GM21526 (cell line): Measurements from ENCODE around the gene TRIM52.
A peak's percentile ranks its signal among the peaks of the same experiment; 100 is the strongest.

Experiments used
- ATAC-seq: cut with Tn5 transposase; IDR thresholded peaks from one replicate; pipeline ENCODE4 v1.9.1; 2021; ENCODE audit warnings: moderate library complexity; ENCODE audit not compliant: unreplicated experiment, low FRiP score

The TRIM52 gene

GRCh38 chr5:181259283-181259682, 1.7 kb downstream of the TRIM52 start:
- ATAC-seq: no peak

DNA sequence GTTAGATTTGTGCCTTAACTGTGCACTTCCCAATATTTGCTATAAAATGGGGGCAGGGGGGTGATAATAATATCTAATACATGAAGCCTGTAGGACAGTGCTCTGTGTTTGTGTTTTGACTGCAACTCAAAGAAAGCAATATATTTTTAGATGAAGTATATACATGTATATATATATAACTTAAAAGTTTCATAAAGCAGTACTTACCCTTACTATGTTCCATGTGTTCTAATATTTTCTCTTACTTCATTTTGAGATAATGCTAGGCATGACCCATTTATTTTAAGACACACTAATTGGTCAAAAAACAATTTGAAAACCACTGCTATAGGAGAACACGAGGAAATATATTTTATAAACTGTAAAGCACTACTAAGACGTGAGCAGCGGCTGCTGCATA, 2.4 kb downstream of the TRIM52 start:
- ATAC-seq: no peak

- ATAC-seq: no peak
Observed at GRCh38 chr5:181255836-181256578, 4.9 kb downstream of the TRIM52 start.

DNA sequence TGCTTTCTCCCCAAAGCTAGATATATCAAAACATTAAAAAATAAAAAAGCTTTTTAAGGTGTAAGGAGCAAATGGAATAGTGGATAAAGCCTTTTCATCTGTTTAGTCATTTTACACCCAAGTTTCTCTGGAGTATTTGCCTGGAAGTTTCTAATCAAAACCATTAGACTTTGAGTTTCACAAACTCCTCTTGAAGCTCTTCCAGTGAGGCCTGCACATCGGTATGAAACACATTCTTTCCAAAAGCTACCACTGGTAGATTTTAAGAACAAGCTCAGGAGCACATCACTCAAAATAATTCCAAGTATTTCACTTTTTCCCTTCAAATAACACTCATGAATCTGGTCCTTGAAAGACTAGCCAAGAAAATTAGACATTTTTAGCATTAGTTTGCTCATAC, 5.7 kb downstream of the TRIM52 start:
- ATAC-seq: no peak

DNA sequence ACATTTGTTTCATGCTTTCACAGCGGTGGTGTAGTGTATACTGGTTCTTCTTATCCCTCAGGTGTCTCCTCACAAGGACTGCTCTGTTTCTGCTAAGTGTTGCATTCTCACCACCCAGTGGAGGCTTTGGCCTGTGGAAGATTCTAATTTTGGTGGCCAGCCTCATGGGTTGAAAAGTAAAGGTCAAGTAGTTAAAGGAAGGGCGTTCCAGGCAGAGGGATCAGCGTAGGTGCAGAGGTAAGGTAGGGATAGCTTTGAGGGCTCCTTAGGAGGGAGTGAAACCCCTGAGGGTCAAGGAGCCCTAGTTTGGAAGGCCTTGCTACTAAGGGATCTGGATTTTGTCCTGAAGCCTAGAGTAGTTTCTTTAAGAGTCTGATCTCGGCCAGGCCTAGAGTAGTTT, 12.7 kb downstream of the TRIM52 start:
- ATAC-seq: no peak

DNA sequence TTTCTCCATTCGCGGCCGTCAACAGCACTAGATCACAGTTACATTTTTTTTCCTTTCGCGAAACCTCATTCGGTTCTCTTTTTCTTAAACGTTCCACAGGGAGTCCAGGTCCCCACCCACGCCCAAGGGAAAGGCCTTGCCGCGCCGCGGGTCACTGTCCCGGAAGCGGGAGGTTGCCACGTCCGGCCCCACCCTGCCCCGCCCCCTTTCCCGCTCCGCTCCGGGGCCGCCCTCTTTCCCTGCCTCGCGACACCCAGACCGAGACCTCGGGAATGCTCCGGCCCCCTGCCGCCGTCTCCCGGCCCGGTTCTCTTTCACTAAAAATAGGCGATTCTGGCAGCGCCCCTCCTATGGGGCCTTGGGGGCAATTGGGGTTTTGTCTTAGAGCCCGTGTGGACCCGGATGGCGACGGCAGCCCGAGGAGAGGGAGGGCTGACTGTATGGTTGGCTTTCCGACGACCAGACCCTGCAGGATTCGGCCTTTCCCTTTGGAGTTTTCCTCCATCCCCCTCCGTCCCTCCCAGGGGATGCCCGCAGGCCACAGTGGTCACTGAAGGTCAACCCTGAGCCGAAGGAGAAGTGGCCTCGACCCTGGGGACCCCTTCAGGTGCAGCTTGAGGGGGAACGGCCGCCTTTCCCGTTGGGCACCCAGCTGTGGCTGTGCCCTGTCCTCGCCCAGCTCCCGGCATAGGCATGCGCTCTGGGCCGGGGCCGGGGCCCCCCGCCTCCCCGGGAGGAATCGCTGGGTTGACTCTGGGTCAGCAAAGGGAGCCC, 14.5 kb downstream of the TRIM52 start:
- peak; percentile 30 for ATAC-seq

DNA sequence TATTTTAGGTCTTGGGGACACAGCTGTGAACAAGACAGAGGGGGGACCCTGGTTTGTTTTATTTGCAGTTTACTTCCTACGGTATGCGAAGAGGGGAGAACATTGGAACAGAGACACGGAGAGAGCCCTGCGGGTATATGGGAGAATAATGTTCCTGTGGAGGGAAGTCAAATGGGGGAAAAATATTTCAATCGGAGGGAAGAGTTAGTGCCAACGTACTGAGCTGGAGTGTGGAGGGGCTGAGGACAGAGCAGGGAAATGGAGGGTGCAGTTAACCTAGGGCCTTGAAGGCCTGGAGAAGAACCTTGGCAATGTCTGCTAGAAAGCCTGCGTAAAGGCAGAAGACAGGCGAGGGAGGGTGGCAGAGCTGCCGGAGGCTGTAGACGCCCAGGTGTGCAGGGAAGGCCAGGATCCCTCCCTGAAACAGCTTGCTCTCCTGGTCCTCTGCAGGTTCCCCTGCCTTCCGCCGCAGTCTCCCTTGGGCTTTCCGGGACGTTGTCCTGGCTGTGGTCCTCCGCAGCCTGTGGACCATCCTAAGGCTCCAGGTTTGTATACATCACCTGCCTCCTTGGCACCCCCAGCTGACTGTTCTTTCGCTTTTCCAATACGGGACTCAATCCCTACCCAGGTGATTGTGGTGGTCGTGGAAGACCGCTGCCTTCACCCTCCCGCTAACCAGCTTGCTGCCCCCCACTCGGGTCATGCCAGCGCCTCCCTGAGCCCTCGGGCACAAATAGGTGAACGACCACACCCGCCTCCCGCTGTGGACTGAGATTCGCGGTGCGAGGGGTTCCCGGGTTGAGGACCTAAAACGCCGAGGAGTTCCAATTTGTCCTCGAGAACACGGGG, 15.3 kb downstream of the TRIM52 start:
- ATAC-seq: peak; percentile 2

GRCh38 chr5:181243564-181244343, 17.2 kb downstream of the TRIM52 start, which contains the start of gene RACK1:
Gene RACK1 (minus strand): TSS chr5:181243906. CDS start chr5:181243800, 106 bp downstream.
- ATAC-seq: peak; percentile 52

DNA sequence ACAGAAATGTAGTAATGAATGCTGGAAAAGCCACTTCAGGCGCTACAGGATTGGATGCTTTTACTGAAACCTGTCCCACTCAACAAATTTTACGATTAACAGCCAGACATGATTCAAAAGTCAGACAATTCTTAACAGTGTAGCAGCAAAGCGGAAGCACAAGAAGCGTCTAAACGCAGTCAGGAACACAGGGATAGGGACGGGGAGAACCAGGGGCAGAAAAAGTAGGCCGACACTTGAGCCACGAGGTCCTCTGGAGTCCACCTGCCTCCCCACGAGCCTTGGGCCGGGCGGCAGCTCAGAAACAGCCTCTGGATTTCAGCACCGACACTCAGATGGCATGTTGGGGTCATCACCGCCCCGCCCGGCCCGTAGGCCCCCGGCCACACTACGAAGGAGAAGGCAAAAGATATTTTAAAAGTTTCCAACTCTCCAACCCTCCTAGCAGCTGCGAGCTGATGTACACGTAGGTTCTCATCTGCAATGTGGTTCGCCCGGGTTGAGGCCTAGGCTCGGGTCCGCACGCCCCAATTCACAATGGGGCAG, 17.9 kb downstream of the TRIM52 start:
- ATAC-seq: no peak

GRCh38 chr5:181242031-181242451, 18.9 kb downstream of the TRIM52 start:
- ATAC-seq: no peak

DNA sequence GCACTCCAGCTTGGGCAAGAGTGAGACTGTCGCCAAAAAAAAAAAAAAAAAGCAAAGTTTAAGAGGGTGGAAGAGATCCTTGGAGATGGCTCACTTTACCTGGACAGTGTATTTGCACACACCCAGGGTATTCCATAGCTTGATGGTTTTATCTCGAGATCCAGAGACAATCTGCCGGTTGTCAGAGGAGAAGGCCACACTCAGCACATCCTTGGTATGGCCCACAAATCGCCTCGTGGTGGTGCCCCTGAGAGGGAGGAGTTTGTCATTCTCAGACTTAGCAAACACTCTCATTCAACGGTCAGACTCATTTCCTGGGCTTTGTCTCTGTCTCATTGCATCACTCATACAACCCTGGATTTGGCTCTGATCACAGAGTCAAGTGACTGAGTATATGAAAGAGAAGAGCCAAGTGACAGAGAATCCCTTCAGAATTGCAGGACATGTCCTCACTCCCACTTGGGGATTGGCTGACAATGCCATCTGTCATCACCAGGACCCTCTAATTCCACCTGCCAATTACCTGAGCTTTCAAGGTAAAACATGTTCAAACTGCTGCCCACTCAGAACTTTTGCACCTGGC, 19.5 kb downstream of the TRIM52 start:
- no peak for ATAC-seq

GRCh38 chr5:181239062-181239663, 21.8 kb downstream of the TRIM52 start:
- ATAC-seq: no peak

DNA sequence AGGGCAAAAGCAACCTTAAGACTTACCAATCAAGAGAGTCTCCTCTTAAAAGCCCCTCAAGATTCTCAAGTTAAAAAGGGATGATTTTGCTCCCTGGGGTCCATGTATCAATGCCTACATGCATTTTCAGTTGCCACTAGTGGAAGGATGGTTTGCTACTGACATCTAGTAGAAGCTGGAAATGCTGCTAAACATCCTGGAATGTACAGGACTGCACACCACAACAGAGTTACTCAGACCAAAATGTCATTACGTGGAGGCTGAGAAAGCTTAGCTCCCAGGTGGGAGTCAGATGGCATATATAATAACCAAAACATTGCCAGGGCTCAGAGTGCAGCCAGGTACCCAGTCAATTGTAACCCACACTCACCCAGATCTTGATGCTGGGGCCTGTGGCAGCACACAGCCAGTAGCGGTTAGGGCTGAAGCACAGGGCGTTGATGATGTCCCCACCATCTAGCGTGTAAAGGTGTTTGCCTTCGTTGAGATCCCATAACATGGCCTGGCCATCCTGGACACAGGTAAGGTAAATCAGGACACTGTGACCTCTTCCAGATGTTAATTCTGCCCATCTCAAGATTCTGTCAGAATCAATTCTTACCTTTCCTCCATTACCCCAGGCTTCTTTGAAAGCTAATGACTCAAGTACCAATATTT, 23.1 kb downstream of the TRIM52 start:
- no peak for ATAC-seq

- no peak for ATAC-seq
Observed at GRCh38 chr5:181236954-181237641, 23.8 kb downstream of the TRIM52 start.

DNA sequence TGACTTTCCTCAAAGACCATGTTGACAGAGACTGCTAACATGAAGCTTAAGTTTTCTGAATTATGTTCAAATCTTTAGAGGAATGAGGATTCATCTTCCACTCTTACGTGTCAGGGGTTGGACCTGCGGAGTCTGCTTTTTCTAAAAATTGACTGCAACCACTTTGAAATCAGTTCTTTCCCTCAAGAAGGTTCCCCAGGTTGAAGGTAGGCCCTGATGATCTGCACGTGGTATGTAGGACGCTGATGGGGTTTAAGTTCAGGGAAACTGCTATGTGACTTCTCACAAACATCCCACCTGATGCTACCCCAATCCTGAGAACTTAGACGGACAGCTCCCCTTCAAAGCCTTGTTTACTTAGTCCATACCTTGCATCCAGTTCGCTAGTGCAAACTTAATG, 24.5 kb downstream of the TRIM52 start:
- no peak for ATAC-seq

DNA sequence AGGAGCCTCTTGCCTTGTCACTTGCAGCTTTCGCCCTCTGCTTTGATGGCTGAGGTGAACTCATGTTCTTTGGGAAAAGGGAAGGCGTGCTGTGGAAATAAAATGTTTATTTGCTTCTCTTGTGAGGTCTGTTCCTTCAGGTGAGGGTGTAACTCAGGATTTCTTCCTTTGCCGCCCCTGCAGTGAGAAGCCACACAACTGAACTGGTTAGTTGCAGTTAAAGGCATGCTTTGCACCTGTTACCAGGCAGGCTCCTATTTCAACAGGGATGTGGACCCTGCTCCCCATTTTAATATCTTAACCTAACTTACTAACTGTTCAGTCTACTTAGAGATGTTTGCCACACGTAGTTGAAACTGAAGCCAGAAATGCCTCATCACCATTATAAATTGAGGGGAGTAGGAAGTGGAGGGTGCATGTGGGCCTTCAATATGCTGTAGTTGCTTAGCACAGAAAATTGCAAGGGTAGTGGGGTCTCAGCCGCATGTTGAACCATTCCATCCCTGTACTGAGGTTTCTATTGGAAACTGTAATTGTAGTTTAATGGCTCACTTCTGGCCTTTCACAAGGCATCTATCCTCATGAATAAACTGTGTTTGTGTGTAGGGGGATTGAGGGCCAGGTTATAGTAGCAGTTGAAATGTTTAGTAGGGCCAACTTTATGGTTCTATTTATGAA, 25.1 kb downstream of the TRIM52 start:
- ATAC-seq: no peak

DNA sequence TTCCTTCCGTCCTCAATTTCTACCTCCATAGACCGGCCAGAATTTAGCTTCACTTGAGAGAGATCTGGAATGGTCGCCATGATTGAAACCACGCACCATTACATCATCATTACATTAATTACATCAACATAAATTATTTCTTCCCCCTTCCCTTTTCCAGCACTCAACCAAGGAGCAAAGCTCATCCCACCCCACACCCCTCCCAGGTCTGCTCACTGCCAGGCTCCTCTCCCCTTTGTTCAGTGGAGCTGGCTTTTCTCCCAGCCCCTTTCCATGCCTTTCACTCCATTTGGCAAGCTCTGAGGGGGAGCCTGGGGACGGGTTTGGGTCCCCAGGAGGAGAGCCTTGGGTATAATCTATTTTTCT, 25.6 kb downstream of the TRIM52 start:
- ATAC-seq: no peak
